Measurements from ENCODE around the gene PPT2.

DNA sequence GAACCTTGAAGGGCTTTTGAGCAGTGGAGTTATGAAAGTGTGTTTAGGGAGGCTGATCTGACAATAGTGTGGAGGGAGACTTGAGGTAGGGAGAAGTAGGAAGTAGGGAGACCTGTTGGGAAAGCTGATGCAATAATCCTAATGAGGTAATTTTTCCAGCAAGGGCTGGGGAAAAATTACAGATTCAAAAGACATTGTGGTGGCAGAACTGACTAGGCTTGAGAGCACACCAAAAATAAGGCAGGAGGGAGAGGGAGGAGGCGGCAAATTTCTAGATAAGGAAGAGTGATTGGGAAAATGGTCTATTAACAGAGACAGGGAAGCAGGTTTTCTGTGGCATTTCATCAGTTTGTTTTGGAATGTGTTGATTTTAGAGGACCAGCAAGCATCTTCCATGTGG, 7.7 kb upstream of the PPT2 start:
- TF ChIP-seq, protein P1, sequence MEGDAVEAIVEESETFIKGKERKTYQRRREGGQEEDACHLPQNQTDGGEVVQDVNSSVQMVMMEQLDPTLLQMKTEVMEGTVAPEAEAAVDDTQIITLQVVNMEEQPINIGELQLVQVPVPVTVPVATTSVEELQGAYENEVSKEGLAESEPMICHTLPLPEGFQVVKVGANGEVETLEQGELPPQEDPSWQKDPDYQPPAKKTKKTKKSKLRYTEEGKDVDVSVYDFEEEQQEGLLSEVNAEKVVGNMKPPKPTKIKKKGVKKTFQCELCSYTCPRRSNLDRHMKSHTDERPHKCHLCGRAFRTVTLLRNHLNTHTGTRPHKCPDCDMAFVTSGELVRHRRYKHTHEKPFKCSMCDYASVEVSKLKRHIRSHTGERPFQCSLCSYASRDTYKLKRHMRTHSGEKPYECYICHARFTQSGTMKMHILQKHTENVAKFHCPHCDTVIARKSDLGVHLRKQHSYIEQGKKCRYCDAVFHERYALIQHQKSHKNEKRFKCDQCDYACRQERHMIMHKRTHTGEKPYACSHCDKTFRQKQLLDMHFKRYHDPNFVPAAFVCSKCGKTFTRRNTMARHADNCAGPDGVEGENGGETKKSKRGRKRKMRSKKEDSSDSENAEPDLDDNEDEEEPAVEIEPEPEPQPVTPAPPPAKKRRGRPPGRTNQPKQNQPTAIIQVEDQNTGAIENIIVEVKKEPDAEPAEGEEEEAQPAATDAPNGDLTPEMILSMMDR (IDR thresholded peaks at IDR 0.05) = no peak
- no peak for TF ChIP-seq POLR2A (IDR thresholded peaks at IDR 0.05)

Measured in right lobe of liver (tissue), 4 donors.